NT2/D1 (cell line): ENCODE data around the gene PRKD3.

Source experiments
- SUZ12 ChIP-seq: IDR thresholded peaks from 2 replicates; pipeline ENCODE4 v1.6.1; 2011; ENCODE audit not compliant: insufficient read length, insufficient read depth; ENCODE audit errors: extremely low read depth
- YY1 ChIP-seq: IDR thresholded peaks from 2 replicates; pipeline ENCODE4 v1.6.1; 2011; ENCODE audit not compliant: insufficient read length, insufficient read depth
- ZNF274 ChIP-seq: IDR thresholded peaks from 2 replicates; pipeline ENCODE4 v1.6.1; 2011; ENCODE audit warnings: mild to moderate bottlenecking, low read depth, low read length

DNA sequence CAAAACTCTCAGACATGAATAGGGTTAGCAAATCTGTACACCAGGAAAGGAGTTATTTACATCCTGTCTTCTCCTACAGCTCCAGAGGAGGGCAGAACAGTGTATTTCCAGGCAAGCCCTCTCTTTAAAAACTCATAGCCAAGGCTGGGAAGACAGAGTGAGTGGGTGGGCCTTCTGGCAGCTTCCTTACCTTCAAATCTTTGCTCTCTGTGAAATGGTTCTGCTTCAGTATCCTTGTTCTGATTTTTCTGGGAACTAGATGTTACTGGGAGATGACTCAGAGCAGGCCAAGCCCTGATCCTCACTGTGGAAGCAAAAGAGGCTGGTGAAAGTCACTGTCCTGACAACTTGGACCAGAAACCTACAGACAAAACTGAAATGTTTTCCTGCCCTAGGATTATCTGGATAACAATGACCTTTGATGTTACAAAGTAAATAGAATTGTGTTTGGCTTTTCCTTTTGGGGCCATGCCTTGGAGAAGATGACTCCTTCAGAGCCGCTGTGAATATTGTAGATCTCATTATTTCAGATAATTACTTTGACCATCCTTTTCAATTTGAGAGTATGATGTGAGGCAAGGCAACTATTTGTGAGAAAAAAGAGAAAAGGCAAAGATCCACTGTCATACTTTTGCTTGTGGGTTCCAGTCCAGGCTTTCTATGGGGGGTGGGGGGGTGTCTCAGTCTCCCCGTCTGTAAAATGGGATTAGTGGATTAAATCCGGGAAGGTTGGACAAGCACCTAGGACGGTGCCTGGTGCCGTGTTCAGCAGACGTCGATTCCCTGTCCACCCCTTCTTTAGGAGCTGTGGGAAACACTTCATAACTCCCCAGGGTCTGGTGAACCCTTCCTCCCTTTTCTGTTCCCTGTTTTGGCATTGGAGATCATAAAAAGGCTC, 19.2 kb upstream of the PRKD3 start:
- TF ChIP-seq YY1 (no peak), ZNF274 (no peak), SUZ12 (no peak)
